Prostate gland (tissue), 2 donors: Measurements from ENCODE around the gene MPP3.

Experiments used
- POLR2AphosphoS5 ChIP-seq: sonication (generic); formaldehyde crosslinking; IDR thresholded peaks from one replicate; pipeline ENCODE4 v1.6.1; 2017; ENCODE audit warnings: antibody characterized with exemption
- TF ChIP-seq, protein P1 (sequence below), 4 experiments: fragments of 200-600 bp in 2 of 4; fragments of 450-650 bp in 2 of 4; sonication (generic) in 2 of 4; IDR thresholded peaks; 1 replicate in 3 of 4; 2 replicates in 1 of 4; pipeline ENCODE4 v1.5.1; 2016 to 2019; ENCODE audit warnings: antibody characterized with exemption in 4 of 4, mild to moderate bottlenecking in 2 of 4, moderate library complexity in 2 of 4

DNA sequence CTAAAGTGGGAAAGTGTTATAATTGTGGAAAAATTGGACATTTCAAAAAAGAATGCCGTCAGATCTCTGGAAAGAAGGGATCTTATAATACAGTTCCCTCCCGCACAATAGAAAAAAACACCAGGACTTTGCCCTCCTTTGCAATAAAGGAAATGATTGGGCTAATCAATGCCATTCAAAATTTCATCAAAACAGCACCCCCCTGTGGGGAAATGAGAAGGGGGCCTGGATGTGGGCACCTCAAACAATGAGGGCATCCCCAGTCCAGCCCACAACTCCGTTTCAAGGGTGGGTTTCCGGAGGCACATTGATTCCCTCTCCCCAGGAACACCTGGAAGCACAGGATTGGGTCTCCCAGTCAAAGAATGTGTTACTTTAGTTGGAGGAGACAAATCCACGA, 40.1 kb upstream of the MPP3 start:
- TF ChIP-seq, protein P1, sequence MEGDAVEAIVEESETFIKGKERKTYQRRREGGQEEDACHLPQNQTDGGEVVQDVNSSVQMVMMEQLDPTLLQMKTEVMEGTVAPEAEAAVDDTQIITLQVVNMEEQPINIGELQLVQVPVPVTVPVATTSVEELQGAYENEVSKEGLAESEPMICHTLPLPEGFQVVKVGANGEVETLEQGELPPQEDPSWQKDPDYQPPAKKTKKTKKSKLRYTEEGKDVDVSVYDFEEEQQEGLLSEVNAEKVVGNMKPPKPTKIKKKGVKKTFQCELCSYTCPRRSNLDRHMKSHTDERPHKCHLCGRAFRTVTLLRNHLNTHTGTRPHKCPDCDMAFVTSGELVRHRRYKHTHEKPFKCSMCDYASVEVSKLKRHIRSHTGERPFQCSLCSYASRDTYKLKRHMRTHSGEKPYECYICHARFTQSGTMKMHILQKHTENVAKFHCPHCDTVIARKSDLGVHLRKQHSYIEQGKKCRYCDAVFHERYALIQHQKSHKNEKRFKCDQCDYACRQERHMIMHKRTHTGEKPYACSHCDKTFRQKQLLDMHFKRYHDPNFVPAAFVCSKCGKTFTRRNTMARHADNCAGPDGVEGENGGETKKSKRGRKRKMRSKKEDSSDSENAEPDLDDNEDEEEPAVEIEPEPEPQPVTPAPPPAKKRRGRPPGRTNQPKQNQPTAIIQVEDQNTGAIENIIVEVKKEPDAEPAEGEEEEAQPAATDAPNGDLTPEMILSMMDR (IDR thresholded peaks at IDR 0.05) = no peak
- TF ChIP-seq POLR2AphosphoS5 = no peak
